SK-N-SH treated with all-trans-retinoic acid at 6 μM for 48 hours (cell line): ENCODE data around the gene SLC22A23.

Source experiments
- ATAC-seq: fragments of 200-7000 bp; cut with Tn5 transposase; 3 replicates; pipeline ENCODE4 v1.9.1; 2020; ENCODE audit warnings: mild to moderate bottlenecking, moderate library complexity
- ARNTL ChIP-seq: fragments of 450-650 bp; formaldehyde crosslinking; IDR thresholded peaks from 2 replicates; pipeline ENCODE4 v1.5.0; 2020; ENCODE audit warnings: low read depth, mild to moderate bottlenecking, moderate library complexity, borderline replicate concordance
- BACH2 ChIP-seq: fragments of 250-450 bp; sonication (Bioruptor Pico); IDR thresholded peaks from 2 replicates; pipeline ENCODE4 v1.9.0; 2021; ENCODE audit warnings: mild to moderate bottlenecking, borderline replicate concordance
- CREB5 ChIP-seq: fragments of 250-450 bp; sonication (Bioruptor Pico); IDR thresholded peaks from 2 replicates; pipeline ENCODE4 v1.5.1; 2020; ENCODE audit warnings: low read depth, mild to moderate bottlenecking, moderate library complexity
- CSDC2 ChIP-seq: fragments of 250-450 bp; sonication (Bioruptor Pico); IDR thresholded peaks from 2 replicates; pipeline ENCODE4 v1.5.0; 2020; ENCODE audit warnings: mild to moderate bottlenecking, moderate library complexity
- CSRNP3 ChIP-seq: fragments of 250-450 bp; sonication (Bioruptor Pico); IDR thresholded peaks from 2 replicates; pipeline ENCODE4 v1.5.1; 2021; ENCODE audit warnings: mild to moderate bottlenecking, moderate library complexity
- ESRRG ChIP-seq: fragments of 250-450 bp; sonication (Bioruptor Pico); IDR thresholded peaks from 2 replicates; pipeline ENCODE4 v1.6.1; 2021; ENCODE audit warnings: mild to moderate bottlenecking
- GLIS3 ChIP-seq: fragments of 250-450 bp; sonication (Bioruptor Pico); IDR thresholded peaks from 2 replicates; pipeline ENCODE4 v1.5.0; 2020; ENCODE audit warnings: mild to moderate bottlenecking, moderate library complexity
- ISL1 ChIP-seq: fragments of 250-450 bp; sonication (Bioruptor Pico); IDR thresholded peaks from 2 replicates; pipeline ENCODE4 v2.1.2; 2022; ENCODE audit warnings: mild to moderate bottlenecking, moderate library complexity
- OSR1 ChIP-seq: fragments of 250-450 bp; sonication (Bioruptor Pico); IDR thresholded peaks from 2 replicates; pipeline ENCODE4 v1.8.0; 2022; ENCODE audit warnings: moderate library complexity, mild to moderate bottlenecking, inconsistent platforms
- PATZ1 ChIP-seq: fragments of 250-450 bp; sonication (Bioruptor Pico); IDR thresholded peaks from 2 replicates; pipeline ENCODE4 v1.8.0; 2020; ENCODE audit warnings: mild to moderate bottlenecking, moderate library complexity, borderline replicate concordance
- PPARA ChIP-seq: fragments of 250-450 bp; sonication (Bioruptor Pico); IDR thresholded peaks from 2 replicates; pipeline ENCODE4 v1.5.0; 2020; ENCODE audit warnings: mild to moderate bottlenecking, borderline replicate concordance
- SNAI2 ChIP-seq: fragments of 250-450 bp; sonication (Bioruptor Pico); IDR thresholded peaks from 2 replicates; pipeline ENCODE4 v1.5.0; 2020; ENCODE audit warnings: mild to moderate bottlenecking, moderate library complexity
- TCF4 ChIP-seq: fragments of 250-450 bp; sonication (Bioruptor Pico); IDR thresholded peaks from 2 replicates; pipeline ENCODE4 v1.8.0; 2021; ENCODE audit warnings: mild to moderate bottlenecking, moderate library complexity, borderline replicate concordance
- TOX ChIP-seq: fragments of 250-450 bp; sonication (Bioruptor Pico); IDR thresholded peaks from 2 replicates; pipeline ENCODE4 v1.8.0; 2021; ENCODE audit warnings: mild to moderate bottlenecking, moderate library complexity, borderline replicate concordance
- TSHZ2 ChIP-seq: fragments of 250-450 bp; sonication (Bioruptor Pico); IDR thresholded peaks from 2 replicates; pipeline ENCODE4 v1.5.0; 2020; ENCODE audit warnings: mild to moderate bottlenecking, moderate library complexity
- ZC3H10 ChIP-seq: fragments of 250-450 bp; sonication (Bioruptor Pico); IDR thresholded peaks from 2 replicates; pipeline ENCODE4 v1.5.1; 2021; ENCODE audit warnings: mild to moderate bottlenecking, moderate library complexity
- ZFP3 ChIP-seq: fragments of 250-450 bp; sonication (Bioruptor Pico); IDR thresholded peaks from 2 replicates; pipeline ENCODE4 v1.5.0; 2020; ENCODE audit warnings: mild to moderate bottlenecking, moderate library complexity
- ZFP30 ChIP-seq: fragments of 450-650 bp; formaldehyde crosslinking; IDR thresholded peaks from 2 replicates; pipeline ENCODE4 v1.5.0; 2022; ENCODE audit warnings: mild to moderate bottlenecking, moderate library complexity
- ZNF565 ChIP-seq: fragments of 450-650 bp; formaldehyde crosslinking; conservative IDR thresholded peaks from 2 replicates; pipeline ENCODE4 v1.5.0; 2020; ENCODE audit warnings: low read depth, mild to moderate bottlenecking, moderate library complexity
- ZNF70 ChIP-seq: fragments of 450-650 bp; formaldehyde crosslinking; IDR thresholded peaks from 2 replicates; pipeline ENCODE4 v1.5.0; 2020; ENCODE audit warnings: mild to moderate bottlenecking, moderate library complexity
- ZNF8 ChIP-seq: fragments of 450-650 bp; formaldehyde crosslinking; IDR thresholded peaks from 2 replicates; pipeline ENCODE4 v1.5.0; 2020; ENCODE audit warnings: mild to moderate bottlenecking, moderate library complexity
- TF ChIP-seq, protein P1 (sequence below): fragments of 250-450 bp; sonication (Bioruptor Pico); IDR thresholded peaks from 2 replicates; pipeline ENCODE4 v1.8.0; 2021; ENCODE audit warnings: low read depth, mild to moderate bottlenecking, moderate library complexity, borderline replicate concordance

Gene SLC22A23

DNA sequence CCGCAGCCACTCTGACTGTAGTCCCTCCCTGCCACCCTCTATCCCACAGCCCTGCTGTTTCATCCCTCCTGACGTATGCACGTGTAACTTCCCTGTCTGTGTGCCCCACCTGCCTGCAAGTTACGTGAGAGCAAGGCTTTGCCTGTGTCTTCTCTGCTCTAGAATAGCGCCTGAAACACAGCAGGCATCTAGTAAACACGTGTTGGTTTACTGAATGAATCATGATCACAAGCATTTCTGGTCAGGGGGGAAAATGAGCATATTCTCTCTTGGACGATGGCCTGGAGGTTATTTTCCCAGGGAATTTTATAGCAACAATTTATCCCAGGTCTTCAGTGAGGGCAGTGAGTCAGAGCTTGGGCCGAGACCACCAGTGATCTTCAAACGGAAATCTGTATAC is 159.8 kb downstream of the SLC22A23 start:
- TF ChIP-seq ZNF565 (CRISPR knock-in tag), result no peak
- TF ChIP-seq OSR1 (CRISPR knock-in tag), result no peak
- no peak for TF ChIP-seq CREB5
- no peak for TF ChIP-seq CSDC2 (CRISPR knock-in tag)
- no peak for TF ChIP-seq PPARA
- no peak for TF ChIP-seq ZNF8 (CRISPR knock-in tag)
- no peak for TF ChIP-seq ZFP30 (CRISPR knock-in tag)
- no peak for TF ChIP-seq BACH2
- no peak for TF ChIP-seq ZC3H10
- TF ChIP-seq ARNTL (CRISPR knock-in tag), result no peak
- ATAC-seq, result no peak

- TF ChIP-seq GLIS3 (no peak), CSDC2 (CRISPR knock-in tag) (no peak), SNAI2 (CRISPR knock-in tag) (no peak), TCF4 (CRISPR knock-in tag) (no peak), ZNF70 (CRISPR knock-in tag) (no peak), ISL1 (CRISPR knock-in tag) (no peak), CSRNP3 (no peak), BACH2 (no peak), ZC3H10 (no peak), ESRRG (no peak), ARNTL (CRISPR knock-in tag) (no peak), PPARA (no peak), TSHZ2 (CRISPR knock-in tag) (no peak), ZFP3 (CRISPR knock-in tag) (no peak), OSR1 (CRISPR knock-in tag) (no peak), PATZ1 (CRISPR knock-in tag) (no peak), CREB5 (no peak), TOX (CRISPR knock-in tag) (no peak)
- TF ChIP-seq, protein P1, sequence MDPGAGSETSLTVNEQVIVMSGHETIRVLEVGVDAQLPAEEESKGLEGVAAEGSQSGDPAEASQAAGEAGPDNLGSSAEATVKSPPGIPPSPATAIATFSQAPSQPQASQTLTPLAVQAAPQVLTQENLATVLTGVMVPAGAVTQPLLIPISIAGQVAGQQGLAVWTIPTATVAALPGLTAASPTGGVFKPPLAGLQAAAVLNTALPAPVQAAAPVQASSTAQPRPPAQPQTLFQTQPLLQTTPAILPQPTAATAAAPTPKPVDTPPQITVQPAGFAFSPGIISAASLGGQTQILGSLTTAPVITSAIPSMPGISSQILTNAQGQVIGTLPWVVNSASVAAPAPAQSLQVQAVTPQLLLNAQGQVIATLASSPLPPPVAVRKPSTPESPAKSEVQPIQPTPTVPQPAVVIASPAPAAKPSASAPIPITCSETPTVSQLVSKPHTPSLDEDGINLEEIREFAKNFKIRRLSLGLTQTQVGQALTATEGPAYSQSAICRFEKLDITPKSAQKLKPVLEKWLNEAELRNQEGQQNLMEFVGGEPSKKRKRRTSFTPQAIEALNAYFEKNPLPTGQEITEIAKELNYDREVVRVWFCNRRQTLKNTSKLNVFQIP, result no peak
- ATAC-seq, result no peak
These were observed 160.3 kb downstream of the SLC22A23 start for GRCh38 chr6:3296537-3296936.

DNA sequence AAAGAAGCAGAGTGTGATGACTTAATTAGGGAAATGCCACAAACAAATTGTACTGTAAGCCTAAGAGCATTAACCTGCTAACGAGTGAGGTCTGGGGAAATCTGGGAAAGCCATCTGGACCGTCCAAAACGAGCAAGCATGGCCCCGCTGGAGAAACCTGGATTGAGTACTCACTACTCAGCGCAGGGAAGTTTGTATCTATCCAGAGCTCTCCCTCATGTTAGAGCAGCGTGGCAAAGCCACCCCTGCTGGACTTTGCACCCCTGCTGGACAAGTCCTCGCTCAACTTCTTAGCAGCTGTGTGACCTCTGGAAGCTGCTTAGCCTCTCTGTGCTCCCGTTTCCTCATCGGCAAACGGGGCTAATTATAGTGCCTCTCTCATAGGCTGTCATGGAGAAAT is 160.8 kb downstream of the SLC22A23 start:
- ATAC-seq, result no peak
- no peak for TF ChIP-seq ZNF565 (CRISPR knock-in tag)
- TF ChIP-seq CREB5, result no peak
- no peak for TF ChIP-seq ZFP30 (CRISPR knock-in tag)
- no peak for TF ChIP-seq GLIS3
- no peak for TF ChIP-seq ZNF70 (CRISPR knock-in tag)
- no peak for TF ChIP-seq CSDC2 (CRISPR knock-in tag)
- TF ChIP-seq TSHZ2 (CRISPR knock-in tag), result no peak
- TF ChIP-seq, protein P1, result no peak
